HEK293 (cell line): ENCODE measurements around the gene ATP13A3.

Source experiments
- CTCF ChIA-PET: fragments of 350-600 bp; formaldehyde crosslinking; extraction: SDS; loops from one replicate; lab custom pipeline; 2021; ENCODE audit warnings: antibody characterized with exemption; lab: Yijun Ruan, JAX
- POLR2A ChIA-PET: fragments of 300-600 bp; formaldehyde crosslinking; extraction: SDS; loops from one replicate; lab custom pipeline; 2020; ENCODE audit warnings: antibody characterized with exemption, inconsistent platforms; lab: Yijun Ruan, JAX
- H3K27ac ChIP-seq: fragments of 200-500 bp; sonication (Bioruptor generic); 2 replicates; pipeline ENCODE4 v1.5.1; 2014; ENCODE audit warnings: low read depth, low read length, control low read depth, inconsistent platforms; ENCODE audit errors: extremely low read depth
- H3K36me3 ChIP-seq, 2 experiments: fragments of 200-500 bp in 1 of 2; sonication (Bioruptor generic) in 1 of 2; 1 replicate in 1 of 2; 2 replicates in 1 of 2; pipeline ENCODE4 v1.5.1; 2014 to 2017; ENCODE audit warnings: inconsistent platforms in 2 of 2, low read length in 2 of 2; ENCODE audit not compliant: control insufficient read depth in 2 of 2, insufficient read depth in 1 of 2
- H3K4me1 ChIP-seq: fragments of 200-500 bp; sonication (Bioruptor generic); 2 replicates; pipeline ENCODE4 v1.5.1; 2014; ENCODE audit warnings: mild to moderate bottlenecking, low read length, inconsistent platforms; ENCODE audit not compliant: control insufficient read depth, insufficient read depth
- H3K4me3 ChIP-seq: 2 replicates; pipeline ENCODE4 v1.5.1; 2011; ENCODE audit warnings: low read depth, mild to moderate bottlenecking, control low read depth, low read length, moderate library complexity
- H3K9me3 ChIP-seq: fragments of 200-500 bp; sonication (Bioruptor generic); 2 replicates; pipeline ENCODE4 v1.5.1; 2014; ENCODE audit warnings: low read depth, low read length, inconsistent platforms; ENCODE audit not compliant: control insufficient read depth, insufficient read depth
- EGR2 ChIP-seq: fragments of 450-650 bp; formaldehyde crosslinking; IDR thresholded peaks from 2 replicates; pipeline ENCODE4 v1.5.1; 2016; ENCODE audit warnings: low read depth, missing biosample characterization, missing genetic modification characterization
- FEZF1 ChIP-seq: fragments of 450-650 bp; formaldehyde crosslinking; IDR thresholded peaks from 2 replicates; pipeline ENCODE4 v1.5.1; 2016; ENCODE audit warnings: missing biosample characterization, missing genetic modification characterization
- KLF10 ChIP-seq: fragments of 450-650 bp; IDR thresholded peaks from 2 replicates; pipeline ENCODE4 v1.5.1; 2018; ENCODE audit warnings: missing biosample characterization, mild to moderate bottlenecking, missing genetic modification characterization
- SP7 ChIP-seq: fragments of 450-650 bp; formaldehyde crosslinking; IDR thresholded peaks from 2 replicates; pipeline ENCODE4 v1.5.1; 2016; ENCODE audit warnings: missing biosample characterization, missing genetic modification characterization
- ZBTB17 ChIP-seq: fragments of 450-650 bp; formaldehyde crosslinking; IDR thresholded peaks from 2 replicates; pipeline ENCODE4 v1.5.1; 2016; ENCODE audit warnings: missing biosample characterization, missing genetic modification characterization
- ZNF133 ChIP-seq: fragments of 450-650 bp; formaldehyde crosslinking; IDR thresholded peaks from 2 replicates; pipeline ENCODE4 v1.5.1; 2016; ENCODE audit warnings: missing biosample characterization, missing genetic modification characterization
- ZNF146 ChIP-seq: fragments of 450-650 bp; formaldehyde crosslinking; IDR thresholded peaks from 2 replicates; pipeline ENCODE4 v1.5.1; 2016; ENCODE audit warnings: missing biosample characterization, missing genetic modification characterization
- ZNF16 ChIP-seq: fragments of 450-650 bp; formaldehyde crosslinking; IDR thresholded peaks from 2 replicates; pipeline ENCODE4 v1.5.1; 2016; ENCODE audit warnings: low read depth, missing biosample characterization, missing genetic modification characterization
- ZNF248 ChIP-seq: fragments of 450-650 bp; formaldehyde crosslinking; IDR thresholded peaks from 2 replicates; pipeline ENCODE4 v1.5.1; 2017; ENCODE audit warnings: missing biosample characterization, missing genetic modification characterization
- ZNF302 ChIP-seq: fragments of 450-650 bp; formaldehyde crosslinking; IDR thresholded peaks from 2 replicates; pipeline ENCODE4 v1.5.1; 2016; ENCODE audit warnings: missing biosample characterization, missing genetic modification characterization, low read depth
- ZNF654 ChIP-seq: fragments of 450-650 bp; formaldehyde crosslinking; IDR thresholded peaks from 2 replicates; pipeline ENCODE4 v1.5.1; 2016; ENCODE audit warnings: low read depth, missing biosample characterization, missing genetic modification characterization
- ZNF660 ChIP-seq: fragments of 450-650 bp; IDR thresholded peaks from 2 replicates; pipeline ENCODE4 v1.5.1; 2018; ENCODE audit warnings: missing biosample characterization, mild to moderate bottlenecking, missing genetic modification characterization
- ZNF701 ChIP-seq: fragments of 450-650 bp; formaldehyde crosslinking; IDR thresholded peaks from 2 replicates; pipeline ENCODE4 v1.5.1; 2016; ENCODE audit warnings: missing biosample characterization, missing genetic modification characterization
- ZSCAN30 ChIP-seq: fragments of 450-650 bp; IDR thresholded peaks from 2 replicates; pipeline ENCODE4 v1.5.1; 2018; ENCODE audit warnings: missing biosample characterization, mild to moderate bottlenecking, missing genetic modification characterization, moderate library complexity
- TF ChIP-seq, protein P1 (sequence below): fragments of 450-650 bp; formaldehyde crosslinking; IDR thresholded peaks from 2 replicates; pipeline ENCODE4 v1.5.1; 2016; ENCODE audit warnings: missing biosample characterization, missing genetic modification characterization
- TF ChIP-seq, protein P2 (sequence below): sonication (generic); formaldehyde crosslinking; IDR thresholded peaks from 2 replicates; pipeline ENCODE4 v1.8.1; 2022; ENCODE audit warnings: mild to moderate bottlenecking, moderate library complexity, missing genetic modification reagents
- TF ChIP-seq, protein P3 (sequence below): fragments of 450-650 bp; formaldehyde crosslinking; IDR thresholded peaks from 2 replicates; pipeline ENCODE4 v1.5.1; 2016; ENCODE audit warnings: missing biosample characterization, missing genetic modification characterization, low read depth

The ATP13A3 gene

DNA sequence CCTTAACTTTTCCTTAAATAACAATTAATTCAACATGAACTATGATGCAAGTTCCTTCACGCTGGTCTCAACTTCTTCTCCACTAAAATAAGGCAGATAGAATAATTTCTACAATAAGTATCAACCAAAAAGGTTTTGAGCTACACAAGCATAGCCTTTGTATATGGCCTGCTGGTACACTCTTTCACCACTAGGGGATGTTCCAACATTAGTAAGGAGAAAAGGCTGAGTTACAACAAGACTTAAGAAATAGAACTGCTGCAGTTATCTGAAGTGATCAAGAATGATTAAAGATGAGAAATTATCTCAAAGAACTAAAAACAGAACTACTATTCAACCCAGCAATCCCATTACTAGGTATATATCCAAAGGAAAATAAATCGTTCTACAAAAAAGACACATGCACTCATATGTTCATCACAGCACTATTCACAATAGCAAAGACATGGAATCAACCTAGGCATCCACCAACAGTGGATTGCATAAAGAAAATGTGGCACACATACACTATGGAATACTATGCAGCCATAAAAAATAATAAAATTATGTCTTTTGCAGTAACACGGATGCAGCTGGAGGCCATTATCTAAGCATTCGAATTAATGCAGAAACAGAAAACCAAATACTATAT is 14.4 kb downstream of the ATP13A3 start:
- H3K9me3 ChIP-seq, result no peaks in the 10 kb centered on the region
- H3K36me3 ChIP-seq, result peaks cover 0 to 6% of the 10 kb centered on the region in 2 experiments; a peak in 1 of 3 replicates
- H3K4me3 ChIP-seq, result no peak overlapping the region
- peaks cover 7% of the 10 kb centered on the region; the same call in 1 of the 2 replicates for H3K4me1 ChIP-seq
- 0 out of 2 replicates have a peak, but pooled peaks have one; percentile 22 for TF ChIP-seq SP7 (tag by site-specific recombination)
- no peak for TF ChIP-seq ZNF248 (tag by site-specific recombination)
- TF ChIP-seq, protein P1, sequence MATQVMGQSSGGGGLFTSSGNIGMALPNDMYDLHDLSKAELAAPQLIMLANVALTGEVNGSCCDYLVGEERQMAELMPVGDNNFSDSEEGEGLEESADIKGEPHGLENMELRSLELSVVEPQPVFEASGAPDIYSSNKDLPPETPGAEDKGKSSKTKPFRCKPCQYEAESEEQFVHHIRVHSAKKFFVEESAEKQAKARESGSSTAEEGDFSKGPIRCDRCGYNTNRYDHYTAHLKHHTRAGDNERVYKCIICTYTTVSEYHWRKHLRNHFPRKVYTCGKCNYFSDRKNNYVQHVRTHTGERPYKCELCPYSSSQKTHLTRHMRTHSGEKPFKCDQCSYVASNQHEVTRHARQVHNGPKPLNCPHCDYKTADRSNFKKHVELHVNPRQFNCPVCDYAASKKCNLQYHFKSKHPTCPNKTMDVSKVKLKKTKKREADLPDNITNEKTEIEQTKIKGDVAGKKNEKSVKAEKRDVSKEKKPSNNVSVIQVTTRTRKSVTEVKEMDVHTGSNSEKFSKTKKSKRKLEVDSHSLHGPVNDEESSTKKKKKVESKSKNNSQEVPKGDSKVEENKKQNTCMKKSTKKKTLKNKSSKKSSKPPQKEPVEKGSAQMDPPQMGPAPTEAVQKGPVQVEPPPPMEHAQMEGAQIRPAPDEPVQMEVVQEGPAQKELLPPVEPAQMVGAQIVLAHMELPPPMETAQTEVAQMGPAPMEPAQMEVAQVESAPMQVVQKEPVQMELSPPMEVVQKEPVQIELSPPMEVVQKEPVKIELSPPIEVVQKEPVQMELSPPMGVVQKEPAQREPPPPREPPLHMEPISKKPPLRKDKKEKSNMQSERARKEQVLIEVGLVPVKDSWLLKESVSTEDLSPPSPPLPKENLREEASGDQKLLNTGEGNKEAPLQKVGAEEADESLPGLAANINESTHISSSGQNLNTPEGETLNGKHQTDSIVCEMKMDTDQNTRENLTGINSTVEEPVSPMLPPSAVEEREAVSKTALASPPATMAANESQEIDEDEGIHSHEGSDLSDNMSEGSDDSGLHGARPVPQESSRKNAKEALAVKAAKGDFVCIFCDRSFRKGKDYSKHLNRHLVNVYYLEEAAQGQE (tag by site-specific recombination), result no peak
- no peak for TF ChIP-seq EGR2
- no peak for TF ChIP-seq ZNF133
- TF ChIP-seq, protein P2, sequence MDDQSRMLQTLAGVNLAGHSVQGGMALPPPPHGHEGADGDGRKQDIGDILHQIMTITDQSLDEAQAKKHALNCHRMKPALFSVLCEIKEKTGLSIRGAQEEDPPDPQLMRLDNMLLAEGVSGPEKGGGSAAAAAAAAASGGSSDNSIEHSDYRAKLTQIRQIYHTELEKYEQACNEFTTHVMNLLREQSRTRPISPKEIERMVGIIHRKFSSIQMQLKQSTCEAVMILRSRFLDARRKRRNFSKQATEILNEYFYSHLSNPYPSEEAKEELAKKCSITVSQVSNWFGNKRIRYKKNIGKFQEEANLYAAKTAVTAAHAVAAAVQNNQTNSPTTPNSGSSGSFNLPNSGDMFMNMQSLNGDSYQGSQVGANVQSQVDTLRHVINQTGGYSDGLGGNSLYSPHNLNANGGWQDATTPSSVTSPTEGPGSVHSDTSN (CRISPR knock-in tag), result no peak
- TF ChIP-seq KLF10 (tag by site-specific recombination), result no peak
- TF ChIP-seq ZSCAN30 (tag by site-specific recombination), result 0 out of 2 replicates have a peak, but pooled peaks have one; percentile 39
- TF ChIP-seq ZNF660, result peak; percentile 44; the same call in 1 of the 2 replicates
- TF ChIP-seq ZNF654 (tag by site-specific recombination), result peak; percentile 91
- peak; percentile 92 for TF ChIP-seq ZNF146 (tag by site-specific recombination)
- 0 out of 2 replicates have a peak, but pooled peaks have one; percentile 18 for TF ChIP-seq ZBTB17 (tag by site-specific recombination)
- POLR2A ChIA-PET, result interaction anchor here (0.6 to 0.8 kb wide), 4 partner anchors 13 to 308 kb away, joined by 3 to 4 read pairs (median 3); no protein-coding TSS in a partner anchor
- no peak overlapping the region for H3K27ac ChIP-seq
- CTCF ChIA-PET, result interaction anchor here (0.5 to 6.3 kb wide), 26 partner anchors 9 to 490 kb away, joined by 3 to 49 read pairs (median 4); no protein-coding TSS in a partner anchor

DNA sequence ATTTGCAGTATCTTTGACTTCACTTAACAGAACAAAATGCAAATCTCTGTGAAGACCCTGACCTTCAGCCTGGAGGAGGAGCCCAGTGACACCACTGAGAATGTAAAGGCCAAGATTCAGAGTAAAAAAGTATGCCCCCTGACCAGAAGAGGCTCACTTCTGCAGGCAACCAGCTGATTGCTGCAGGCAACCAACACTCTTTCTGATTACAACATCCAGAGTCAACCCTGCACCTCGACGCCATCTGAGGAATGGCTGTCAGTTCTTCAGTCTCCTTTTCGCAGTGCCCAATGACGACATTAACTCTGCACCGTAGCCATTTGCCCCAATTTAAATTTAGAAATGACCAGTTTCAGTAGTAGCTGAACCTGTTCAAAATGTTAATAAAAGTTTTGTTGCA is 14.9 kb downstream of the ATP13A3 start:
- no peak for TF ChIP-seq ZNF16
- TF ChIP-seq, protein P3, sequence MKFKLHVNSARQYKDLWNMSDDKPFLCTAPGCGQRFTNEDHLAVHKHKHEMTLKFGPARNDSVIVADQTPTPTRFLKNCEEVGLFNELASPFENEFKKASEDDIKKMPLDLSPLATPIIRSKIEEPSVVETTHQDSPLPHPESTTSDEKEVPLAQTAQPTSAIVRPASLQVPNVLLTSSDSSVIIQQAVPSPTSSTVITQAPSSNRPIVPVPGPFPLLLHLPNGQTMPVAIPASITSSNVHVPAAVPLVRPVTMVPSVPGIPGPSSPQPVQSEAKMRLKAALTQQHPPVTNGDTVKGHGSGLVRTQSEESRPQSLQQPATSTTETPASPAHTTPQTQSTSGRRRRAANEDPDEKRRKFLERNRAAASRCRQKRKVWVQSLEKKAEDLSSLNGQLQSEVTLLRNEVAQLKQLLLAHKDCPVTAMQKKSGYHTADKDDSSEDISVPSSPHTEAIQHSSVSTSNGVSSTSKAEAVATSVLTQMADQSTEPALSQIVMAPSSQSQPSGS (tag by site-specific recombination), result no peak
- no peak for TF ChIP-seq FEZF1
- no peak for TF ChIP-seq ZNF302 (tag by site-specific recombination)
- no peak for TF ChIP-seq ZNF701 (tag by site-specific recombination)
- no peaks in the 10 kb centered on the region for H3K9me3 ChIP-seq
- no peak overlapping the region for H3K4me3 ChIP-seq
- ChIA-PET CTCF (interaction anchor here (0.5 to 6.3 kb wide), 26 partner anchors 9 to 490 kb away, joined by 3 to 49 read pairs (median 4); no protein-coding TSS in a partner anchor), POLR2A (interaction anchor here (0.6 to 0.8 kb wide), 4 partner anchors 13 to 309 kb away, joined by 3 to 4 read pairs (median 3); no protein-coding TSS in a partner anchor)
- no peak overlapping the region for H3K27ac ChIP-seq
- H3K36me3 ChIP-seq, result peaks cover 0 to 2% of the 10 kb centered on the region in 2 experiments; a peak in 1 of 3 replicates
- peaks cover 7% of the 10 kb centered on the region; the same call in 1 of the 2 replicates for H3K4me1 ChIP-seq
